Esophagus (tissue), 2 donors: Measurements from ENCODE around the gene MBOAT7. TPM values are rescaled to one million over a fixed set of nuclear protein-coding genes. Genes with fewer than 3 reads are reported as not detected.

Source experiments
- H3K27ac ChIP-seq, 2 donors: one replicate each; pipeline ENCODE4 v1.5.1; 2013; ENCODE audit warnings: low read depth in 2 of 2, mild to moderate bottlenecking in 2 of 2, inconsistent platforms in 1 of 2, low read length in 1 of 2, moderate library complexity in 1 of 2
- H3K27me3 ChIP-seq, 2 donors: one replicate each; pipeline ENCODE4 v1.6.1; 2013; ENCODE audit warnings: low read length in 2 of 2, control low read depth in 1 of 2, mild to moderate bottlenecking in 1 of 2; ENCODE audit not compliant: insufficient read depth in 2 of 2, control insufficient read depth in 1 of 2
- H3K36me3 ChIP-seq, 2 donors: one replicate each; pipeline ENCODE4 v1.6.1; 2013; ENCODE audit warnings: low read length in 1 of 2; ENCODE audit not compliant: control insufficient read depth in 2 of 2, insufficient read depth in 2 of 2
- H3K4me1 ChIP-seq, 2 donors: one replicate each; pipeline ENCODE4 v1.6.1; 2013; ENCODE audit warnings: low read length in 1 of 2; ENCODE audit not compliant: control insufficient read depth in 2 of 2, insufficient read depth in 2 of 2
- H3K4me3 ChIP-seq, 2 donors: one replicate each; pipeline ENCODE4 v1.5.1; 2013; ENCODE audit warnings: low read length in 2 of 2, mild to moderate bottlenecking in 2 of 2, low read depth in 1 of 2, moderate library complexity in 1 of 2
- H3K9me3 ChIP-seq, 2 donors: one replicate each; pipeline ENCODE4 v1.6.1; 2013; ENCODE audit warnings: mild to moderate bottlenecking in 2 of 2, low read depth in 1 of 2, low read length in 1 of 2, moderate library complexity in 1 of 2; ENCODE audit not compliant: control insufficient read depth in 2 of 2, insufficient read depth in 1 of 2
- WGBS, 2 donors: extraction: QIAGEN DNeasy Blood & Tissue Kit; methylation state at CpG; one replicate each; pipeline ENCODE4 v1.1.7; 2013; 5-methylcytosine and 5-hydroxymethylcytosine counted together
- polyA plus RNA-seq, 2 donors: library from polyadenylated mRNA; stranded (reverse); fragments of 200-250 nt; gene quantifications; one replicate each; pipeline ENCODE4 v1.2.3, GENCODE V29; 2013
- donor health status: healthy with polysubstance abuse.
- donor health status: Bipolar disorder and iron deficiency.

The MBOAT7 gene
- polyA plus RNA-seq, 2 donors = 21.4 to 22.0 TPM

- WGBS, 2 donors = 58 to 62% methylated on average over 19 of the region's 19 CpGs
- Histone ChIP-seq H3K27me3 (no peaks in the 10 kb centered on the region), H3K27ac (peak overlapping the region; percentile 99), H3K4me3 (peak overlapping the region; percentile 74 to 78), H3K9me3 (no peaks in the 10 kb centered on the region), H3K4me1 (peaks cover 2 to 11% of the 10 kb centered on the region in 2 donors), H3K36me3 (peaks cover 0 to 5% of the 10 kb centered on the region in 2 donors)
These were observed 2.6 kb upstream of the MBOAT7 start for GRCh38 chr19:54191811-54192453.

GRCh38 chr19:54191011-54191810 is 1.8 kb upstream of the MBOAT7 start, which contains the start of gene TSEN34:
Gene TSEN34 (plus strand): TSS chr19:54191308. CDS start chr19:54191365, 57 bp downstream.
- H3K27ac ChIP-seq = peak within 1 kb of the TSS; percentile 99
- H3K36me3 ChIP-seq = peaks cover 0 to 8% of the 10 kb centered on the region in 2 donors
- 1% methylated on average over 76 to 77 of the region's 77 CpGs for WGBS, 2 donors
- H3K4me1 ChIP-seq = peaks cover 2 to 11% of the 10 kb centered on the region in 2 donors
- H3K4me3 ChIP-seq = peak within 1 kb of the TSS; percentile 74 to 78
- no peaks in the 10 kb centered on the region for H3K9me3 ChIP-seq
- H3K27me3 ChIP-seq = no peaks in the 10 kb centered on the region

GRCh38 chr19:54190503-54191010 is 1.2 kb upstream of the MBOAT7 start:
- Histone ChIP-seq H3K4me1 (peaks cover 2 to 11% of the 10 kb centered on the region in 2 donors), H3K27me3 (no peaks in the 10 kb centered on the region), H3K36me3 (peaks cover 0 to 8% of the 10 kb centered on the region in 2 donors), H3K27ac (peak overlapping the region; percentile 99), H3K9me3 (no peaks in the 10 kb centered on the region), H3K4me3 (peak overlapping the region; percentile 74 to 78)
- 0 to 1% methylated on average over 56 of the region's 56 CpGs for WGBS, 2 donors

- Histone ChIP-seq H3K27ac (peak overlapping the region; percentile 99), H3K4me1 (peaks cover 2 to 11% of the 10 kb centered on the region in 2 donors), H3K27me3 (no peaks in the 10 kb centered on the region), H3K4me3 (peak overlapping the region; percentile 78 to 83), H3K36me3 (peaks cover 0 to 11% of the 10 kb centered on the region in 2 donors), H3K9me3 (no peaks in the 10 kb centered on the region)
- WGBS, 2 donors = 0% methylated on average over 65 of the region's 65 CpGs
These were observed 539 bp upstream of the MBOAT7 start for GRCh38 chr19:54189735-54190502.

GRCh38 chr19:54188215-54188871 is 1.0 kb downstream of the MBOAT7 start:
- H3K27ac ChIP-seq = peak overlapping the region in 1 of 2 donors; percentile 99
- peak overlapping the region; percentile 69 to 83 for H3K4me3 ChIP-seq
- peaks cover 2 to 11% of the 10 kb centered on the region in 2 donors for H3K4me1 ChIP-seq
- H3K27me3 ChIP-seq = no peaks in the 10 kb centered on the region
- H3K36me3 ChIP-seq = peaks cover 0 to 13% of the 10 kb centered on the region in 2 donors
- H3K9me3 ChIP-seq = no peaks in the 10 kb centered on the region
- 14 to 17% methylated on average over 12 of the region's 12 CpGs for WGBS, 2 donors

DNA sequence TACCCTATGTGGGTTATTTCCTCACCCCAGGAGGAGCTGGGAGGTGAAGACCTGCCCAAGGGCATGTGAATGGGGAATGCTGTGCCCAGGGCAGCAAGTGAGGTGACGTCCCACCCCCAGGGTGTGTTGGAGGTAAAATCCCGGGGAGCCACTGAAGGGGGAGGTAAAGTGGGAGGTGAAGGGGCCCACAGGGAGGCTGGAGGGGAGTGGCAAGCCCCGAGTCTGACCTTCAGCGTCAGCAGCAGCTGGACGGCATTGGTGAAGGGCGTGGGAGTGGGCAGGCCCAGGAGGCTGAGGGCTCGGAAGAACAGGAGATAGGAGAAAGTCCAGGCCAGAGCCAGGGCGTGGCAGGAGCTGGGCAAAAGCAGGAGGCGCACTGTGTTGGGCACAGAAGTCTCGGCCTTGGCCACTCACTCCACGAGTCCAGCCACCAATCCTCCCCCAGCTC is 2.4 kb downstream of the MBOAT7 start:
- WGBS, 2 donors = 79 to 85% methylated on average over 11 of the region's 11 CpGs
- Histone ChIP-seq H3K4me1 (peaks cover under 1 to 9% of the 10 kb centered on the region in 2 donors), H3K4me3 (no peak overlapping the region), H3K27me3 (no peaks in the 10 kb centered on the region), H3K36me3 (peaks cover 0 to 12% of the 10 kb centered on the region in 2 donors), H3K27ac (no peak overlapping the region), H3K9me3 (no peaks in the 10 kb centered on the region)

DNA sequence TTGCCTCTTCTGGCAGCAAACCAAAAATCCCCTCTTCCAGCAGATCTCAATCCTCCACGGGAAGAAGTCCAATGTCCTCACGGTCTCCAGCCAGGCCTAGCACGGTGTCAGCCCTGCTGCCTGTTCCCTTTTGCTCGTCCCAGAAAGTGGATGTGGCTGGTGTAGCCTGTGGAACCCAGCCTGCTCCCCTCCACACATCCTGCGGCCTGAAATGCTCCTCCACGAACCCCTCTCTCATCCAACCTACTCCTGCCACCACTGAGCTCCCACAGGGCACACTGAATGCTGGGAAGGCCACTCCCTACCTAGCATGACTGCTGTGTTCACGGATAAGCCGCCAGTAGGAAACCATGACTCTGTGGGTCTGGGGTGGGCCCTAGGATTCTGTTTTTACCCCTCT is 3.0 kb downstream of the MBOAT7 start:
- Histone ChIP-seq H3K36me3 (peaks cover 0 to 12% of the 10 kb centered on the region in 2 donors), H3K4me3 (no peak overlapping the region), H3K27ac (no peak overlapping the region), H3K9me3 (no peaks in the 10 kb centered on the region), H3K27me3 (no peaks in the 10 kb centered on the region), H3K4me1 (peaks cover 0 to 6% of the 10 kb centered on the region in 2 donors)
- WGBS, 2 donors = 79 to 89% methylated on average over 8 of the region's 8 CpGs

- H3K36me3 ChIP-seq = peaks cover 0 to 21% of the 10 kb centered on the region in 2 donors
- WGBS, 2 donors = 89 to 91% methylated on average over 10 to 11 of the region's 11 CpGs
- no peak overlapping the region for H3K4me3 ChIP-seq
- no peaks in the 10 kb centered on the region for H3K27me3 ChIP-seq
- H3K27ac ChIP-seq = no peak overlapping the region
- peaks cover 0 to 4% of the 10 kb centered on the region in 2 donors for H3K4me1 ChIP-seq
- H3K9me3 ChIP-seq = no peaks in the 10 kb centered on the region
These were observed 5.9 kb downstream of the MBOAT7 start for GRCh38 chr19:54183431-54183830.
